ENCODE measurements around the gene VTI1A. TPM values are rescaled to one million over a fixed set of nuclear protein-coding genes. Genes with fewer than 3 reads are reported as not detected.

VTI1A gene
- total and polyA plus RNA-seq, 2 of the 8 experiments (the other 6 are each of a cell fraction or from before 2014, with no cell fraction given), result 6.0 to 20.0 TPM

DNA sequence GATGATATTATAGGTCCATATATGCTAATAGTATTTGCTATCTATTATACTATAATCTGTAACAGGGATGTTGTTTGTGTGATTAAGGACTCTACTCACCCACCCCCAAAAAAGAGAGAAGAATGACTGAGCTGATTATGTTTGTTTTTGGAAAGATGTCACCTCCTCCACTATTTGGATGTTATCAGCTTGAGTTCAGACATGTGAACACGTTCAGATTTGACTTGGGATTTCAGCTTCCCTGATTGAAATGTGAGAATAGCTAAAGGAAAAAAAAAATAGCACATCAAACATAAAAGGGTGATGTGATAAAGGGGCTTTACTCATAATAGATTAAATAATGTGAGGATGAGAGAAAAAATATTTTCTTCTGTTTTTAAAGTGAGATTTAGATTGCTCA lies 81.2 kb downstream of the VTI1A start (continued):
- TF ChIP-seq, protein P1, sequence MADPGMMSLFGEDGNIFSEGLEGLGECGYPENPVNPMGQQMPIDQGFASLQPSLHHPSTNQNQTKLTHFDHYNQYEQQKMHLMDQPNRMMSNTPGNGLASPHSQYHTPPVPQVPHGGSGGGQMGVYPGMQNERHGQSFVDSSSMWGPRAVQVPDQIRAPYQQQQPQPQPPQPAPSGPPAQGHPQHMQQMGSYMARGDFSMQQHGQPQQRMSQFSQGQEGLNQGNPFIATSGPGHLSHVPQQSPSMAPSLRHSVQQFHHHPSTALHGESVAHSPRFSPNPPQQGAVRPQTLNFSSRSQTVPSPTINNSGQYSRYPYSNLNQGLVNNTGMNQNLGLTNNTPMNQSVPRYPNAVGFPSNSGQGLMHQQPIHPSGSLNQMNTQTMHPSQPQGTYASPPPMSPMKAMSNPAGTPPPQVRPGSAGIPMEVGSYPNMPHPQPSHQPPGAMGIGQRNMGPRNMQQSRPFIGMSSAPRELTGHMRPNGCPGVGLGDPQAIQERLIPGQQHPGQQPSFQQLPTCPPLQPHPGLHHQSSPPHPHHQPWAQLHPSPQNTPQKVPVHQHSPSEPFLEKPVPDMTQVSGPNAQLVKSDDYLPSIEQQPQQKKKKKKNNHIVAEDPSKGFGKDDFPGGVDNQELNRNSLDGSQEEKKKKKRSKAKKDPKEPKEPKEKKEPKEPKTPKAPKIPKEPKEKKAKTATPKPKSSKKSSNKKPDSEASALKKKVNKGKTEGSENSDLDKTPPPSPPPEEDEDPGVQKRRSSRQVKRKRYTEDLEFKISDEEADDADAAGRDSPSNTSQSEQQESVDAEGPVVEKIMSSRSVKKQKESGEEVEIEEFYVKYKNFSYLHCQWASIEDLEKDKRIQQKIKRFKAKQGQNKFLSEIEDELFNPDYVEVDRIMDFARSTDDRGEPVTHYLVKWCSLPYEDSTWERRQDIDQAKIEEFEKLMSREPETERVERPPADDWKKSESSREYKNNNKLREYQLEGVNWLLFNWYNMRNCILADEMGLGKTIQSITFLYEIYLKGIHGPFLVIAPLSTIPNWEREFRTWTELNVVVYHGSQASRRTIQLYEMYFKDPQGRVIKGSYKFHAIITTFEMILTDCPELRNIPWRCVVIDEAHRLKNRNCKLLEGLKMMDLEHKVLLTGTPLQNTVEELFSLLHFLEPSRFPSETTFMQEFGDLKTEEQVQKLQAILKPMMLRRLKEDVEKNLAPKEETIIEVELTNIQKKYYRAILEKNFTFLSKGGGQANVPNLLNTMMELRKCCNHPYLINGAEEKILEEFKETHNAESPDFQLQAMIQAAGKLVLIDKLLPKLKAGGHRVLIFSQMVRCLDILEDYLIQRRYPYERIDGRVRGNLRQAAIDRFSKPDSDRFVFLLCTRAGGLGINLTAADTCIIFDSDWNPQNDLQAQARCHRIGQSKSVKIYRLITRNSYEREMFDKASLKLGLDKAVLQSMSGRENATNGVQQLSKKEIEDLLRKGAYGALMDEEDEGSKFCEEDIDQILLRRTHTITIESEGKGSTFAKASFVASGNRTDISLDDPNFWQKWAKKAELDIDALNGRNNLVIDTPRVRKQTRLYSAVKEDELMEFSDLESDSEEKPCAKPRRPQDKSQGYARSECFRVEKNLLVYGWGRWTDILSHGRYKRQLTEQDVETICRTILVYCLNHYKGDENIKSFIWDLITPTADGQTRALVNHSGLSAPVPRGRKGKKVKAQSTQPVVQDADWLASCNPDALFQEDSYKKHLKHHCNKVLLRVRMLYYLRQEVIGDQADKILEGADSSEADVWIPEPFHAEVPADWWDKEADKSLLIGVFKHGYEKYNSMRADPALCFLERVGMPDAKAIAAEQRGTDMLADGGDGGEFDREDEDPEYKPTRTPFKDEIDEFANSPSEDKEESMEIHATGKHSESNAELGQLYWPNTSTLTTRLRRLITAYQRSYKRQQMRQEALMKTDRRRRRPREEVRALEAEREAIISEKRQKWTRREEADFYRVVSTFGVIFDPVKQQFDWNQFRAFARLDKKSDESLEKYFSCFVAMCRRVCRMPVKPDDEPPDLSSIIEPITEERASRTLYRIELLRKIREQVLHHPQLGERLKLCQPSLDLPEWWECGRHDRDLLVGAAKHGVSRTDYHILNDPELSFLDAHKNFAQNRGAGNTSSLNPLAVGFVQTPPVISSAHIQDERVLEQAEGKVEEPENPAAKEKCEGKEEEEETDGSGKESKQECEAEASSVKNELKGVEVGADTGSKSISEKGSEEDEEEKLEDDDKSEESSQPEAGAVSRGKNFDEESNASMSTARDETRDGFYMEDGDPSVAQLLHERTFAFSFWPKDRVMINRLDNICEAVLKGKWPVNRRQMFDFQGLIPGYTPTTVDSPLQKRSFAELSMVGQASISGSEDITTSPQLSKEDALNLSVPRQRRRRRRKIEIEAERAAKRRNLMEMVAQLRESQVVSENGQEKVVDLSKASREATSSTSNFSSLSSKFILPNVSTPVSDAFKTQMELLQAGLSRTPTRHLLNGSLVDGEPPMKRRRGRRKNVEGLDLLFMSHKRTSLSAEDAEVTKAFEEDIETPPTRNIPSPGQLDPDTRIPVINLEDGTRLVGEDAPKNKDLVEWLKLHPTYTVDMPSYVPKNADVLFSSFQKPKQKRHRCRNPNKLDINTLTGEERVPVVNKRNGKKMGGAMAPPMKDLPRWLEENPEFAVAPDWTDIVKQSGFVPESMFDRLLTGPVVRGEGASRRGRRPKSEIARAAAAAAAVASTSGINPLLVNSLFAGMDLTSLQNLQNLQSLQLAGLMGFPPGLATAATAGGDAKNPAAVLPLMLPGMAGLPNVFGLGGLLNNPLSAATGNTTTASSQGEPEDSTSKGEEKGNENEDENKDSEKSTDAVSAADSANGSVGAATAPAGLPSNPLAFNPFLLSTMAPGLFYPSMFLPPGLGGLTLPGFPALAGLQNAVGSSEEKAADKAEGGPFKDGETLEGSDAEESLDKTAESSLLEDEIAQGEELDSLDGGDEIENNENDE (IDR thresholded peaks at IDR 0.05; ENCODE audit: insufficient replicate concordance, low read length), result no peak
- TF ChIP-seq KDM5A (IDR thresholded peaks at IDR 0.05; ENCODE audit: low read length), result no peak
- TF ChIP-seq TAF7 (optimal IDR thresholded peaks at IDR 0.05; ENCODE audit: borderline replicate concordance, low read depth, low read length), result no peak
- TF ChIP-seq EZH2 (IDR thresholded peaks at IDR 0.05; ENCODE audit: low read depth, low read length, severe bottlenecking), result no peak
- TF ChIP-seq ZNF274 (IDR thresholded peaks at IDR 0.05; ENCODE audit: borderline replicate concordance, extremely low read depth, low read length), result no peak
- no peak for TF ChIP-seq HDAC2 (IDR thresholded peaks at IDR 0.05; ENCODE audit: borderline replicate concordance in 1 of 2, low read depth in 2 of 2, low read length in 2 of 2)
- no peak for TF ChIP-seq POLR2A (IDR thresholded peaks at IDR 0.05; ENCODE audit: control extremely low read depth in 1 of 2, low read depth in 2 of 2, low read length in 2 of 2)
- no peak for TF ChIP-seq CBX5 (IDR thresholded peaks at IDR 0.05; ENCODE audit: low read depth, low read length)
- no peak for TF ChIP-seq BRCA1 (IDR thresholded peaks at IDR 0.05; ENCODE audit: low read depth, low read length)
- TF ChIP-seq KDM4A (IDR thresholded peaks at IDR 0.05; ENCODE audit: low read depth, low read length, severe bottlenecking), result no peak
- no peak for TF ChIP-seq FOSL1 (IDR thresholded peaks at IDR 0.05; ENCODE audit: insufficient read depth, low read depth, low read length)
- no peak for TF ChIP-seq BACH1 (IDR thresholded peaks at IDR 0.05; ENCODE audit: low read length)
